ENCODE results near the gene MLLT3. TPM values are rescaled to one million over a fixed set of nuclear protein-coding genes. Genes with fewer than 3 reads are reported as not detected.

Gene MLLT3
- total and polyA plus RNA-seq, 2 donors (not counting 3 experiments of a cell fraction or from before 2014, with no cell fraction given) = 6.1 to 10.0 TPM

GRCh38 chr9:20343325-20343724, 279.0 kb downstream of the MLLT3 start:
- H3K9me1 ChIP-seq (replicated peaks; ENCODE audit: control insufficient read depth, extremely low read depth, insufficient read depth, low read length) = no peaks in the 10 kb centered on the region
- dilution Hi-C loops (cut with MboI; ENCODE audit: extremely low pct_ligation_motif_present, low sequenced_read_pairs) (no loop called here), intact Hi-C loops (cut with micrococcal nuclease) (no loop called here)
- no peaks in the 10 kb centered on the region for H4K20me1 ChIP-seq (replicated peaks; ENCODE audit: control insufficient read depth, extremely low read depth, insufficient read depth, low read length)
- H2AFZ ChIP-seq (ENCODE audit: low read depth, low read length) = no peak overlapping the region
- DNase-seq (ENCODE audit: low read depth, low spot score) = no peak
- BruUV-seq (replicated peaks) = no TSS peak
- H3K79me2 ChIP-seq (ENCODE audit: control insufficient read depth, insufficient read depth, low read length) = no peaks in the 10 kb centered on the region
- H3K4me2 ChIP-seq (ENCODE audit: insufficient read depth, low read length) = no peak overlapping the region
- CTCF ChIA-PET = no interaction called here
- H3K27me3 ChIP-seq (ENCODE audit: control insufficient read depth in 2 of 2, insufficient read depth in 2 of 2, low read length in 2 of 2) = peaks cover 0 to 4% of the 10 kb centered on the region in 2 experiments
- H3K36me3 ChIP-seq (ENCODE audit: control insufficient read depth in 2 of 2, extremely low read depth in 1 of 2, insufficient read depth in 2 of 2, low read length in 2 of 2) = no peaks in the 10 kb centered on the region
- H3K9me3 ChIP-seq (replicated peaks; ENCODE audit: control insufficient read depth, insufficient read depth, low read length) = no peaks in the 10 kb centered on the region
- no peak overlapping the region for H3K4me3 ChIP-seq (replicated peaks in 1 of 3; ENCODE audit: insufficient read depth in 1 of 3, low read depth in 1 of 3, low read length in 3 of 3)
- H3K4me1 ChIP-seq (ENCODE audit: control insufficient read depth, extremely low read depth, insufficient read depth, low read length) = no peaks in the 10 kb centered on the region
- FAIRE-seq = no peak
- POLR2A ChIA-PET = no interaction called here
- no peak for TF ChIP-seq MAX (IDR thresholded peaks at IDR 0.05; ENCODE audit: insufficient read depth, insufficient read length)
- no peak overlapping the region for H3K9ac ChIP-seq (replicated peaks; ENCODE audit: extremely low read depth, insufficient read depth, low read length)
- H3K27ac ChIP-seq (ENCODE audit: insufficient read depth, low read depth, low read length) = no peak overlapping the region

DNA sequence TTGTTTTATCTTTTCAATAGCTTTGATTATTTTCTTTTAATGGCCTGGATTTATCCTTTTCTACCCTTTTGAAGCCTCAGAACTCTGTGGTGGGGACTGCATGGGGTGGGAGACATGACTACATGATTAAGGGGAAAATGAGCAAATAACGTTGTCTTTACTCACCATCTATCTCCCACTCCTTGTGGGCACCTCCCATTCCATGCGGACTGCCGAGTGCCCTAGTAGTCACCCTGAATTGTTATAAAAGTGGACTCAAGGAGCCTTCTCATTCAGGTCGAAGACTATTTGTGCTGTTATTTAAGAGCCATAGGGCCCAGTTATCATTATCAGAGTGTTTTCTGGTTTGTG, 281.8 kb downstream of the MLLT3 start:
- no peaks in the 10 kb centered on the region for H4K20me1 ChIP-seq (replicated peaks; ENCODE audit: control insufficient read depth, extremely low read depth, insufficient read depth, low read length)
- TF ChIP-seq, protein P1, sequence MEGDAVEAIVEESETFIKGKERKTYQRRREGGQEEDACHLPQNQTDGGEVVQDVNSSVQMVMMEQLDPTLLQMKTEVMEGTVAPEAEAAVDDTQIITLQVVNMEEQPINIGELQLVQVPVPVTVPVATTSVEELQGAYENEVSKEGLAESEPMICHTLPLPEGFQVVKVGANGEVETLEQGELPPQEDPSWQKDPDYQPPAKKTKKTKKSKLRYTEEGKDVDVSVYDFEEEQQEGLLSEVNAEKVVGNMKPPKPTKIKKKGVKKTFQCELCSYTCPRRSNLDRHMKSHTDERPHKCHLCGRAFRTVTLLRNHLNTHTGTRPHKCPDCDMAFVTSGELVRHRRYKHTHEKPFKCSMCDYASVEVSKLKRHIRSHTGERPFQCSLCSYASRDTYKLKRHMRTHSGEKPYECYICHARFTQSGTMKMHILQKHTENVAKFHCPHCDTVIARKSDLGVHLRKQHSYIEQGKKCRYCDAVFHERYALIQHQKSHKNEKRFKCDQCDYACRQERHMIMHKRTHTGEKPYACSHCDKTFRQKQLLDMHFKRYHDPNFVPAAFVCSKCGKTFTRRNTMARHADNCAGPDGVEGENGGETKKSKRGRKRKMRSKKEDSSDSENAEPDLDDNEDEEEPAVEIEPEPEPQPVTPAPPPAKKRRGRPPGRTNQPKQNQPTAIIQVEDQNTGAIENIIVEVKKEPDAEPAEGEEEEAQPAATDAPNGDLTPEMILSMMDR (IDR thresholded peaks at IDR 0.05; ENCODE audit: extremely low read depth in 1 of 2, insufficient read depth in 1 of 2, low read depth in 1 of 2, low read length in 2 of 2) = no peak
- TF ChIP-seq EZH2 (IDR thresholded peaks at IDR 0.05; ENCODE audit: borderline replicate concordance, low read depth, low read length, severe bottlenecking) (no peak), POLR2AphosphoS5 (IDR thresholded peaks at IDR 0.05; ENCODE audit: insufficient read depth, low read depth, low read length) (no peak), FOS (IDR thresholded peaks at IDR 0.05; ENCODE audit: borderline replicate concordance, insufficient read depth, low read length) (no peak), GATA2 (IDR thresholded peaks at IDR 0.05; ENCODE audit: insufficient read depth, insufficient read length, low read depth, low read length) (no peak), MAX (IDR thresholded peaks at IDR 0.05; ENCODE audit: insufficient read depth, insufficient read length) (no peak)
- H3K79me2 ChIP-seq (ENCODE audit: control insufficient read depth, insufficient read depth, low read length) = no peaks in the 10 kb centered on the region
- no peaks in the 10 kb centered on the region for H3K4me1 ChIP-seq (ENCODE audit: control insufficient read depth, extremely low read depth, insufficient read depth, low read length)
- no peak overlapping the region for H3K4me2 ChIP-seq (ENCODE audit: insufficient read depth, low read length)
- BruUV-seq (replicated peaks) = no TSS peak
- no peak overlapping the region for H2AFZ ChIP-seq (ENCODE audit: low read depth, low read length)
- H3K27me3 ChIP-seq (ENCODE audit: control insufficient read depth in 2 of 2, insufficient read depth in 2 of 2, low read length in 2 of 2) = peaks cover 0 to 4% of the 10 kb centered on the region in 2 experiments
- no peaks in the 10 kb centered on the region for H3K9me3 ChIP-seq (replicated peaks; ENCODE audit: control insufficient read depth, insufficient read depth, low read length)
- no peak for DNase-seq (ENCODE audit: low read depth, low spot score)
- H3K36me3 ChIP-seq (ENCODE audit: control insufficient read depth in 2 of 2, extremely low read depth in 1 of 2, insufficient read depth in 2 of 2, low read length in 2 of 2) = no peaks in the 10 kb centered on the region
- intact Hi-C loops (cut with micrococcal nuclease) (no loop called here), dilution Hi-C loops (cut with MboI; ENCODE audit: extremely low pct_ligation_motif_present, low sequenced_read_pairs) (no loop called here)
- ChIA-PET POLR2A (no interaction called here), CTCF (no interaction called here)
- H3K27ac ChIP-seq (ENCODE audit: insufficient read depth, low read depth, low read length) = no peak overlapping the region
- no peaks in the 10 kb centered on the region for H3K9me1 ChIP-seq (replicated peaks; ENCODE audit: control insufficient read depth, extremely low read depth, insufficient read depth, low read length)
- no peak for FAIRE-seq
- no peak overlapping the region for H3K9ac ChIP-seq (replicated peaks; ENCODE audit: extremely low read depth, insufficient read depth, low read length)
- H3K4me3 ChIP-seq (replicated peaks in 1 of 3; ENCODE audit: insufficient read depth in 1 of 3, low read depth in 1 of 3, low read length in 3 of 3) = no peak overlapping the region

Measured in endothelial cell of umbilical vein (primary cell).